Measurements from ENCODE around the gene ADAMTS6.
A peak's percentile ranks its signal among the peaks of the same experiment; 100 is the strongest.

ADAMTS6 gene

DNA sequence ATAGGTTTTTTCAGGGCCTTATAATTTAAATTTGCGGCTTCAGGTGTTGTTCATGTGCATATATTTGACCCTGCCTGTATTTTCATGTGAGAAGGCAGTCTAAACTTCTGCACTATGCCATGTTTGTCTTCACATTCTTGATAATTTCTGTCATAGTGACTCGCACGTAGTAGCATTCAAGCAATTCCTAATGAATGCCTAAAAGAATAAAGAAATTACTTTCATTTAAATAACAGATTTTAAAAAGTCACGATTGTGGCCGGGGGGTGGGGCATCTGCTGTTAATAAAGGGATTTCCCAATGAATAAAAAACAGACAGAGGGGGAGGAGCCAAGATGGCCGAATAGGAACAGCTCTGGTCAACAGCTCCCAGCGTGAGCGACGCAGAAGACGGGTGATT lies 318.0 kb downstream of the ADAMTS6 start:
- no peaks in the 10 kb centered on the region for H3K79me2 ChIP-seq (ENCODE audit: control insufficient read depth, insufficient read depth, low read length)
- H3K4me1 ChIP-seq (ENCODE audit: control insufficient read depth, low read depth, low read length), result no peaks in the 10 kb centered on the region
- no peak overlapping the region for H2BK120ac ChIP-seq (ENCODE audit: low read depth, low read length)
- no peak overlapping the region for H3K18ac ChIP-seq (ENCODE audit: low read length)
- no peak overlapping the region for H3K23ac ChIP-seq (ENCODE audit: low read length)
- no peak overlapping the region for H3K4ac ChIP-seq (ENCODE audit: low read depth, low read length)
- WGBS (ENCODE audit: extremely low coverage, insufficient coverage, low lambda C conversion rate), result no CpG with 5 or more reads among the region's 10 CpGs
- H3K36me3 ChIP-seq (ENCODE audit: control insufficient read depth, insufficient read depth, low read length), result no peaks in the 10 kb centered on the region
- H3K4me3 ChIP-seq (ENCODE audit: low read length), result no peak overlapping the region
- H3K4me2 ChIP-seq (ENCODE audit: low read length), result no peak overlapping the region
- H3K9ac ChIP-seq (ENCODE audit: low read length), result no peak overlapping the region
- H2AK5ac ChIP-seq (ENCODE audit: low read length), result no peak overlapping the region
- no peaks in the 10 kb centered on the region for H3K27me3 ChIP-seq (ENCODE audit: insufficient read depth, low read length, poor library complexity)
- H4K5ac ChIP-seq (ENCODE audit: low read length), result no peak overlapping the region
- H2BK15ac ChIP-seq (replicated peaks; ENCODE audit: low read depth), result no peak overlapping the region
- no peak overlapping the region for H4K8ac ChIP-seq (ENCODE audit: low read depth, low read length)
- no peak overlapping the region for H3K27ac ChIP-seq (ENCODE audit: low read depth, low read length)
- H3K56ac ChIP-seq (ENCODE audit: low read length), result no peak overlapping the region
- no peak overlapping the region for H2BK5ac ChIP-seq (ENCODE audit: low read length)
- H3K79me1 ChIP-seq (ENCODE audit: low read length), result no peaks in the 10 kb centered on the region
- no peak for DNase-seq

DNA sequence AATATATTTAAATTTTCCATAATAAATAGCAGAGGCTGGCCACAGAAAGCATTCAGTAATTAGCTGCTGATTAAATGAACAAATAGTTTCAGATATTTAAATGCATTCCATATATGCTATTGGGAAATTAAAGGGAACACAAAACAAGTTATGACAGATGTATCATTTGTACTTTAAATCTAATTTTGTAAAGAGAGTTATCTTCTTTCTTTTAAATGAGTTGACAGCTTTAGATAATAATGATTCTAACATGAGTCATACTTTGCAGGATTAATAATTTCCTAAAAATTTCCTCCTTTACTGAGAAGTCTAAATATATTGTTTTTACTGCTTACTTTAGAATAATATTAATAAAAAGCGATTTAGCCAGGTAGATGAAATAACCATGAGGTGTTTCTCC lies 320.1 kb downstream of the ADAMTS6 start:
- Histone ChIP-seq H3K4me3 (ENCODE audit: low read length) (no peak overlapping the region), H3K27ac (ENCODE audit: low read depth, low read length) (no peak overlapping the region), H3K36me3 (ENCODE audit: control insufficient read depth, insufficient read depth, low read length) (no peaks in the 10 kb centered on the region), H3K79me1 (ENCODE audit: low read length) (no peaks in the 10 kb centered on the region), H3K9ac (ENCODE audit: low read length) (no peak overlapping the region), H3K4me2 (ENCODE audit: low read length) (no peak overlapping the region), H3K18ac (ENCODE audit: low read length) (no peak overlapping the region), H3K27me3 (ENCODE audit: insufficient read depth, low read length, poor library complexity) (no peaks in the 10 kb centered on the region), H4K5ac (ENCODE audit: low read length) (no peak overlapping the region), H3K79me2 (ENCODE audit: control insufficient read depth, insufficient read depth, low read length) (no peaks in the 10 kb centered on the region), H3K23ac (ENCODE audit: low read length) (no peak overlapping the region), H2BK15ac (replicated peaks; ENCODE audit: low read depth) (no peak overlapping the region), H2BK120ac (ENCODE audit: low read depth, low read length) (no peak overlapping the region), H3K4ac (ENCODE audit: low read depth, low read length) (no peak overlapping the region), H4K8ac (ENCODE audit: low read depth, low read length) (no peak overlapping the region), H2BK5ac (ENCODE audit: low read length) (no peak overlapping the region), H3K56ac (ENCODE audit: low read length) (no peak overlapping the region), H3K4me1 (ENCODE audit: control insufficient read depth, low read depth, low read length) (peaks cover 6% of the 10 kb centered on the region), H2AK5ac (ENCODE audit: low read length) (no peak overlapping the region)
- WGBS (ENCODE audit: extremely low coverage, insufficient coverage, low lambda C conversion rate), result no CpG with 5 or more reads among the region's 1 CpG
- DNase-seq, result no peak

DNA sequence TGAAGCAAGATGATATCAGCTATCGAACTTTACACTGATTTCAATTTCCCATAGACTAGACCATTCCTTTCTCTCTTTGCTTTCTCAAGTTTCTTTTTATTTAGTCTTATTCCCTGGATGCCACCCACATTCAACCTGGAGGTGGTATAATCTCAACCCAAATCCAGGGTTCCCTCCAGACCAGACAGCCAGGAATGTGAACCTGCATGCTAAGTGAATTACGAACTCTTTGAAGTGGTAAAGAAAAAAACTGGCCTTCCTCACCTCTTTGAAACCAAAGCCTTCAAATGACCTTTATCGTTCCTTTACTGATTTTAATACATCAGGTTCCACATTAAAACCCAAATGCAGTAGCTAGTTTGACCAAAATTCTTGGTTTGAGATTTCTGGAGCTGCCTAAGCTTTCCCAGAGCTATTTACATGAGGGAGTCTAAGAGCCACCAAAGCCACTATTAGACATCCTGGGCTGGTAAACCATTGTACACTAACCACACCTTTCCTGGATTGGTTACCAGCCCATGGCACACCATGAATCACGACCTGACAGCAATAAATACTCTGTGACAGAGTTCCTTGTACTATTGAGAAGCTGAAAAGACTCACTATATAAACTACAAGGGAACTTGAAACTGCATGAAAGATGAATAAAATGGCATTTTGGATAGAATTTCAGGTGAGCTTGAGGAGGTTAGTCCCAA lies 323.7 kb downstream of the ADAMTS6 start:
- H3K27ac ChIP-seq (ENCODE audit: low read depth, low read length), result no peak overlapping the region
- no peak overlapping the region for H4K5ac ChIP-seq (ENCODE audit: low read length)
- peak overlapping the region; percentile 51 for H3K18ac ChIP-seq (ENCODE audit: low read length)
- H3K79me1 ChIP-seq (ENCODE audit: low read length), result no peaks in the 10 kb centered on the region
- no peak overlapping the region for H3K4me2 ChIP-seq (ENCODE audit: low read length)
- WGBS (ENCODE audit: extremely low coverage, insufficient coverage, low lambda C conversion rate), result no CpG with 5 or more reads among the region's 4 CpGs
- H2AK5ac ChIP-seq (ENCODE audit: low read length), result no peak overlapping the region
- H2BK15ac ChIP-seq (replicated peaks; ENCODE audit: low read depth), result no peak overlapping the region
- H2BK5ac ChIP-seq (ENCODE audit: low read length), result no peak overlapping the region
- no peak overlapping the region for H3K23ac ChIP-seq (ENCODE audit: low read length)
- peaks cover 6% of the 10 kb centered on the region for H3K4me1 ChIP-seq (ENCODE audit: control insufficient read depth, low read depth, low read length)
- no peak overlapping the region for H4K8ac ChIP-seq (ENCODE audit: low read depth, low read length)
- no peak overlapping the region for H3K4me3 ChIP-seq (ENCODE audit: low read length)
- no peaks in the 10 kb centered on the region for H3K27me3 ChIP-seq (ENCODE audit: insufficient read depth, low read length, poor library complexity)
- H3K9ac ChIP-seq (ENCODE audit: low read length), result no peak overlapping the region
- DNase-seq, result peak; percentile 33
- H3K4ac ChIP-seq (ENCODE audit: low read depth, low read length), result no peak overlapping the region
- H3K56ac ChIP-seq (ENCODE audit: low read length), result no peak overlapping the region
- H2BK120ac ChIP-seq (ENCODE audit: low read depth, low read length), result peak overlapping the region; percentile 61
- H3K36me3 ChIP-seq (ENCODE audit: control insufficient read depth, insufficient read depth, low read length), result no peaks in the 10 kb centered on the region
- H3K79me2 ChIP-seq (ENCODE audit: control insufficient read depth, insufficient read depth, low read length), result no peaks in the 10 kb centered on the region

DNA sequence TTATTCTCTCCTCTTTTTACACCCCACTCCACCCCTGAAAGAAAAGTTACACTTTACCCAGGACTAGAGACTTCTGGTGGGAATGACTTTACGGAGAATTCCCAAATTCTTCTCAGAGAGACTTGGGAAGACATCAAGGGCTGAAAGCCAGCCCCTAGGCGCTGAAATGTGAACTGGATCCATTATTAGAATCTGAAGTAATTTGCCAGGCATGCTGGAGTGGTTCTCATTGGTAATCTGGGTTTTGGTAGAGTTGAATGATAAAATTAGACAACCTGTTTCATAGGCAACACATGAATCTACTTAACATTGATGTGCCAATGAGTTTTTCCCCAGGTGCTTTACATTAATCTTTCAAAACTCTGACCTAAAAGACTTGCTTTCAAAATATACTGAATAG lies 324.8 kb downstream of the ADAMTS6 start:
- no peak overlapping the region for H2AK5ac ChIP-seq (ENCODE audit: low read length)
- WGBS (ENCODE audit: extremely low coverage, insufficient coverage, low lambda C conversion rate), result no CpG with 5 or more reads among the region's 2 CpGs
- no peak overlapping the region for H3K18ac ChIP-seq (ENCODE audit: low read length)
- no peak overlapping the region for H3K4me2 ChIP-seq (ENCODE audit: low read length)
- no peak for DNase-seq
- H3K4ac ChIP-seq (ENCODE audit: low read depth, low read length), result no peak overlapping the region
- H3K79me1 ChIP-seq (ENCODE audit: low read length), result no peaks in the 10 kb centered on the region
- no peak overlapping the region for H2BK120ac ChIP-seq (ENCODE audit: low read depth, low read length)
- no peak overlapping the region for H3K23ac ChIP-seq (ENCODE audit: low read length)
- no peak overlapping the region for H3K27ac ChIP-seq (ENCODE audit: low read depth, low read length)
- no peak overlapping the region for H3K4me3 ChIP-seq (ENCODE audit: low read length)
- peaks cover 6% of the 10 kb centered on the region for H3K4me1 ChIP-seq (ENCODE audit: control insufficient read depth, low read depth, low read length)
- H3K79me2 ChIP-seq (ENCODE audit: control insufficient read depth, insufficient read depth, low read length), result no peaks in the 10 kb centered on the region
- H4K8ac ChIP-seq (ENCODE audit: low read depth, low read length), result no peak overlapping the region
- H3K27me3 ChIP-seq (ENCODE audit: insufficient read depth, low read length, poor library complexity), result no peaks in the 10 kb centered on the region
- H3K56ac ChIP-seq (ENCODE audit: low read length), result no peak overlapping the region
- H4K5ac ChIP-seq (ENCODE audit: low read length), result no peak overlapping the region
- no peak overlapping the region for H2BK5ac ChIP-seq (ENCODE audit: low read length)
- H3K9ac ChIP-seq (ENCODE audit: low read length), result no peak overlapping the region
- no peak overlapping the region for H2BK15ac ChIP-seq (replicated peaks; ENCODE audit: low read depth)
- no peaks in the 10 kb centered on the region for H3K36me3 ChIP-seq (ENCODE audit: control insufficient read depth, insufficient read depth, low read length)

DNA sequence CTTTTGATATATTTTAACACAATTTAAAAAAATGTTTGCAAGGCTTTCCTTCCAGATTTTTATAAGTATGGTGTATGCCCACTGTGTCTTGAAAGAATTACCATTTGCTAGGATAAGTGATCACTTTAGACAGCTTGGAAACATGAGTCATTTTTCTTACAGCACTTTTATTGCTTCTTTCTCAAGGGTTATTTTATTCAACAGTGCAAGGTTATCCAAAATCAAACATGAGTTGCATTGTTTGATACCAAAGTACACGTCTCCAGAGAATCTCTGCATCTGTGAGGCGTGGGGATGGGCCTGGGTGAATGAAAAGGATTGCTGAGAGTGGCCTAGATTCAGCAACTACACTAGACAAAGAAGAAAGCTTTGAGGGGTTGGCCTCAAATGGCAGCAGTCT lies 329.6 kb downstream of the ADAMTS6 start:
- Histone ChIP-seq H3K18ac (ENCODE audit: low read length) (no peak overlapping the region), H3K9ac (ENCODE audit: low read length) (no peak overlapping the region), H4K8ac (ENCODE audit: low read depth, low read length) (no peak overlapping the region), H2BK120ac (ENCODE audit: low read depth, low read length) (no peak overlapping the region), H3K36me3 (ENCODE audit: control insufficient read depth, insufficient read depth, low read length) (no peaks in the 10 kb centered on the region), H2BK5ac (ENCODE audit: low read length) (no peak overlapping the region), H2AK5ac (ENCODE audit: low read length) (no peak overlapping the region), H2BK15ac (replicated peaks; ENCODE audit: low read depth) (no peak overlapping the region), H3K56ac (ENCODE audit: low read length) (no peak overlapping the region), H3K4me2 (ENCODE audit: low read length) (no peak overlapping the region), H3K27me3 (ENCODE audit: insufficient read depth, low read length, poor library complexity) (no peaks in the 10 kb centered on the region), H3K79me2 (ENCODE audit: control insufficient read depth, insufficient read depth, low read length) (no peaks in the 10 kb centered on the region), H3K27ac (ENCODE audit: low read depth, low read length) (no peak overlapping the region), H4K5ac (ENCODE audit: low read length) (no peak overlapping the region), H3K23ac (ENCODE audit: low read length) (no peak overlapping the region), H3K4me1 (ENCODE audit: control insufficient read depth, low read depth, low read length) (no peaks in the 10 kb centered on the region), H3K4ac (ENCODE audit: low read depth, low read length) (no peak overlapping the region), H3K79me1 (ENCODE audit: low read length) (no peaks in the 10 kb centered on the region), H3K4me3 (ENCODE audit: low read length) (no peak overlapping the region)
- WGBS (ENCODE audit: extremely low coverage, insufficient coverage, low lambda C conversion rate), result no CpG with 5 or more reads among the region's 2 CpGs
- DNase-seq, result no peak

DNA sequence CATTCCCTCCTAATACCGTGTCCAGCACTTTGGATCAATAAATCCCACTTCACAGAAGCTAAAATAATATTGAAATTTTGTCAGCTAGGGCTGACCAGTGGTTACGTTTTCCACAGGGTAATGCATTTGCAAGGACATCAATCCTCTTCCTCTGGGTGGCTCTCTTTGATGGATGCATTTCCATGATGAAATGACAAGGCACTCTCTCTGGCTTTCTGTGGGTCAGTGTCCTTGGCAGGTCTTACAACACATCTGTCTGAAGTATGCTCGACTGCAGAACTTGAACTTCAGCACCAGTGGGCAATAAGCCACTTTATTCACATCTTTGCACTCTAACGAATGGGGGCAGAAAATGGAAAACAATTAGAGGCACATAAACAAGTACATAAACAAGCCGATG lies 330.1 kb downstream of the ADAMTS6 start:
- H2AK5ac ChIP-seq (ENCODE audit: low read length), result no peak overlapping the region
- H4K5ac ChIP-seq (ENCODE audit: low read length), result no peak overlapping the region
- H2BK5ac ChIP-seq (ENCODE audit: low read length), result no peak overlapping the region
- H3K4me2 ChIP-seq (ENCODE audit: low read length), result no peak overlapping the region
- H3K9ac ChIP-seq (ENCODE audit: low read length), result no peak overlapping the region
- no peak overlapping the region for H3K23ac ChIP-seq (ENCODE audit: low read length)
- H2BK15ac ChIP-seq (replicated peaks; ENCODE audit: low read depth), result no peak overlapping the region
- H3K36me3 ChIP-seq (ENCODE audit: control insufficient read depth, insufficient read depth, low read length), result no peaks in the 10 kb centered on the region
- H3K79me1 ChIP-seq (ENCODE audit: low read length), result no peaks in the 10 kb centered on the region
- H3K4ac ChIP-seq (ENCODE audit: low read depth, low read length), result no peak overlapping the region
- no peak overlapping the region for H2BK120ac ChIP-seq (ENCODE audit: low read depth, low read length)
- H3K4me1 ChIP-seq (ENCODE audit: control insufficient read depth, low read depth, low read length), result no peaks in the 10 kb centered on the region
- H4K8ac ChIP-seq (ENCODE audit: low read depth, low read length), result no peak overlapping the region
- no peak overlapping the region for H3K4me3 ChIP-seq (ENCODE audit: low read length)
- WGBS (ENCODE audit: extremely low coverage, insufficient coverage, low lambda C conversion rate), result no CpG with 5 or more reads among the region's 5 CpGs
- no peaks in the 10 kb centered on the region for H3K79me2 ChIP-seq (ENCODE audit: control insufficient read depth, insufficient read depth, low read length)
- H3K18ac ChIP-seq (ENCODE audit: low read length), result no peak overlapping the region
- no peak for DNase-seq
- H3K27me3 ChIP-seq (ENCODE audit: insufficient read depth, low read length, poor library complexity), result no peaks in the 10 kb centered on the region
- H3K56ac ChIP-seq (ENCODE audit: low read length), result no peak overlapping the region
- no peak overlapping the region for H3K27ac ChIP-seq (ENCODE audit: low read depth, low read length)
